ENCODE data around the gene GIT2. TPM values are rescaled to one million over a fixed set of nuclear protein-coding genes. Genes with fewer than 3 reads are reported as not detected.

The GIT2 gene
- total RNA-seq, 1 experiment from 2014 or later: 56.0 TPM

GRCh38 chr12:109993091-109993490, 3.1 kb downstream of the GIT2 start:
- no TSS peak for BruUV-seq (replicated peaks)
- intact Hi-C loops (cut with micrococcal nuclease; ENCODE audit: unreplicated experiment): no loop called here
- Mint-ChIP-seq H3K9me3 (ENCODE audit: low read depth, unreplicated experiment) (no peaks in the 10 kb centered on the region), H3K27me3 (ENCODE audit: unreplicated experiment) (no peaks in the 10 kb centered on the region), H3K36me3 (ENCODE audit: insufficient read depth, unreplicated experiment) (peaks cover 26% of the 10 kb centered on the region), H3K27ac (ENCODE audit: unreplicated experiment) (no peak overlapping the region), H3K4me1 (ENCODE audit: low read depth, unreplicated experiment) (peaks cover 15% of the 10 kb centered on the region), H3K4me3 (ENCODE audit: low read depth, unreplicated experiment) (no peak overlapping the region)
- TF ChIP-seq CTCF (IDR thresholded peaks at IDR 0.05; ENCODE audit: unreplicated experiment): no peak
- CTCF ChIA-PET: interaction anchor here (0.6 to 0.7 kb wide), 2 partner anchors 20 to 332 kb away, joined by 3 to 5 read pairs; no protein-coding TSS in a partner anchor
- DNase-seq: no peak

- H3K4me1 Mint-ChIP-seq (ENCODE audit: low read depth, unreplicated experiment): peaks cover 14% of the 10 kb centered on the region
- no peak for DNase-seq
- H3K27ac Mint-ChIP-seq (ENCODE audit: unreplicated experiment): no peak overlapping the region
- intact Hi-C loops (cut with micrococcal nuclease; ENCODE audit: unreplicated experiment): no loop called here
- TF ChIP-seq CTCF (IDR thresholded peaks at IDR 0.05; ENCODE audit: unreplicated experiment): no peak
- H3K9me3 Mint-ChIP-seq (ENCODE audit: low read depth, unreplicated experiment): no peaks in the 10 kb centered on the region
- H3K27me3 Mint-ChIP-seq (ENCODE audit: unreplicated experiment): no peaks in the 10 kb centered on the region
- BruUV-seq (replicated peaks): no TSS peak
- CTCF ChIA-PET: interaction anchor here (0.7 kb wide), 1 partner anchor 11 kb away, joined by 4 read pairs; no protein-coding TSS in a partner anchor
- no peak overlapping the region for H3K4me3 Mint-ChIP-seq (ENCODE audit: low read depth, unreplicated experiment)
- peaks cover 26% of the 10 kb centered on the region for H3K36me3 Mint-ChIP-seq (ENCODE audit: insufficient read depth, unreplicated experiment)
These were observed 4.6 kb downstream of the GIT2 start for GRCh38 chr12:109991586-109991985.

- Mint-ChIP-seq H3K27ac (ENCODE audit: unreplicated experiment) (no peak overlapping the region), H3K4me1 (ENCODE audit: low read depth, unreplicated experiment) (peaks cover 5% of the 10 kb centered on the region), H3K4me3 (ENCODE audit: low read depth, unreplicated experiment) (no peak overlapping the region), H3K27me3 (ENCODE audit: unreplicated experiment) (no peaks in the 10 kb centered on the region), H3K9me3 (ENCODE audit: low read depth, unreplicated experiment) (no peaks in the 10 kb centered on the region), H3K36me3 (ENCODE audit: insufficient read depth, unreplicated experiment) (peaks cover 17% of the 10 kb centered on the region)
- CTCF ChIA-PET: no interaction called here
- BruUV-seq (replicated peaks): no TSS peak
- no peak for DNase-seq
- intact Hi-C loops (cut with micrococcal nuclease; ENCODE audit: unreplicated experiment): no loop called here
- TF ChIP-seq CTCF (IDR thresholded peaks at IDR 0.05; ENCODE audit: unreplicated experiment): no peak
These were observed 6.8 kb downstream of the GIT2 start for GRCh38 chr12:109989380-109989779.

GRCh38 chr12:109988903-109989302, 7.3 kb downstream of the GIT2 start:
- no peak for DNase-seq
- no peak overlapping the region for H3K27ac Mint-ChIP-seq (ENCODE audit: unreplicated experiment)
- H3K4me1 Mint-ChIP-seq (ENCODE audit: low read depth, unreplicated experiment): peaks cover under 1% of the 10 kb centered on the region
- intact Hi-C loops (cut with micrococcal nuclease; ENCODE audit: unreplicated experiment): no loop called here
- CTCF ChIA-PET: no interaction called here
- no peak overlapping the region for H3K4me3 Mint-ChIP-seq (ENCODE audit: low read depth, unreplicated experiment)
- no TSS peak for BruUV-seq (replicated peaks)
- H3K27me3 Mint-ChIP-seq (ENCODE audit: unreplicated experiment): no peaks in the 10 kb centered on the region
- no peak for TF ChIP-seq CTCF (IDR thresholded peaks at IDR 0.05; ENCODE audit: unreplicated experiment)
- H3K36me3 Mint-ChIP-seq (ENCODE audit: insufficient read depth, unreplicated experiment): peaks cover 15% of the 10 kb centered on the region
- no peaks in the 10 kb centered on the region for H3K9me3 Mint-ChIP-seq (ENCODE audit: low read depth, unreplicated experiment)

Data from Calu3 (cell line).